MM.1S (cell line): ENCODE data around the gene RAB33A.

ENCODE experiments used
- DNase-seq: peaks from one replicate; pipeline ENCODE4 v3.0.0-alpha.2; 2015
- H2AFZ ChIP-seq: fragments of 300-600 bp; sonication (generic); 2 replicates; pipeline ENCODE4 v1.6.0; 2016; ENCODE audit warnings: antibody characterized with exemption, low read length
- H3F3A ChIP-seq: fragments of 300-600 bp; sonication (generic); 2 replicates; pipeline ENCODE4 v1.6.1; 2016; ENCODE audit warnings: mild to moderate bottlenecking, antibody characterized with exemption, low read length, moderate library complexity, mixed read lengths; ENCODE audit not compliant: insufficient read depth
- H3K27ac ChIP-seq: fragments of 300-600 bp; sonication (generic); 2 replicates; pipeline ENCODE4 v1.5.1; 2016; ENCODE audit warnings: mild to moderate bottlenecking, low read length
- H3K27me3 ChIP-seq: fragments of 300-600 bp; sonication (generic); replicated peaks from 2 replicates; pipeline ENCODE4 v1.6.0; 2016; ENCODE audit warnings: low read length; ENCODE audit not compliant: insufficient read depth
- H3K36me3 ChIP-seq: fragments of 300-600 bp; sonication (generic); replicated peaks from 2 replicates; pipeline ENCODE4 v1.6.1; 2016; ENCODE audit warnings: mild to moderate bottlenecking, low read length, mixed read lengths; ENCODE audit not compliant: insufficient read depth
- H3K4me1 ChIP-seq: fragments of 300-600 bp; sonication (generic); 2 replicates; pipeline ENCODE4 v1.6.1; 2016; ENCODE audit warnings: low read length, mixed read lengths
- H3K4me2 ChIP-seq: fragments of 300-600 bp; sonication (generic); 2 replicates; pipeline ENCODE4 v1.6.0; 2016; ENCODE audit warnings: low read depth, low read length
- H3K4me3 ChIP-seq: fragments of 300-600 bp; sonication (generic); 2 replicates; pipeline ENCODE4 v1.5.1; 2016; ENCODE audit warnings: low read length, mixed read lengths
- H3K79me2 ChIP-seq: fragments of 300-600 bp; sonication (generic); 2 replicates; pipeline ENCODE4 v1.6.1; 2016; ENCODE audit warnings: mixed run types, low read length, mixed read lengths
- H3K9ac ChIP-seq: fragments of 300-600 bp; sonication (generic); 2 replicates; pipeline ENCODE4 v1.6.1; 2016; ENCODE audit warnings: low read length, mixed read lengths
- H3K9me2 ChIP-seq: fragments of 300-600 bp; sonication (generic); replicated peaks from 2 replicates; pipeline ENCODE4 v1.6.1; 2016; ENCODE audit warnings: mild to moderate bottlenecking, low read length, mixed read lengths; ENCODE audit not compliant: insufficient read depth
- H3K9me3 ChIP-seq: fragments of 300-600 bp; sonication (generic); replicated peaks from 2 replicates; pipeline ENCODE4 v1.6.1; 2016; ENCODE audit warnings: mild to moderate bottlenecking, low read length, mixed read lengths; ENCODE audit not compliant: insufficient read depth
- H4K20me1 ChIP-seq: fragments of 300-600 bp; sonication (generic); 2 replicates; pipeline ENCODE4 v1.6.1; 2016; ENCODE audit warnings: mild to moderate bottlenecking, low read length, moderate library complexity, mixed read lengths; ENCODE audit not compliant: insufficient read depth
- EZH2 ChIP-seq: fragments of 300-600 bp; sonication (generic); optimal IDR thresholded peaks from 2 replicates; pipeline ENCODE3; 2017; ENCODE audit warnings: low read depth, mild to moderate bottlenecking, antibody characterized with exemption, low read length, mixed read lengths
- EZH2phosphoT487 ChIP-seq: fragments of 300-600 bp; sonication (generic); IDR thresholded peaks from 2 replicates; pipeline ENCODE4 v1.6.1; 2018; ENCODE audit warnings: antibody characterized with exemption, low read length
- TF ChIP-seq, protein P1 (sequence below): fragments of 300-600 bp; sonication (generic); IDR thresholded peaks from 2 replicates; pipeline ENCODE4 v1.5.1; 2016; ENCODE audit warnings: antibody characterized with exemption, low read length, mixed read lengths

The RAB33A gene

DNA sequence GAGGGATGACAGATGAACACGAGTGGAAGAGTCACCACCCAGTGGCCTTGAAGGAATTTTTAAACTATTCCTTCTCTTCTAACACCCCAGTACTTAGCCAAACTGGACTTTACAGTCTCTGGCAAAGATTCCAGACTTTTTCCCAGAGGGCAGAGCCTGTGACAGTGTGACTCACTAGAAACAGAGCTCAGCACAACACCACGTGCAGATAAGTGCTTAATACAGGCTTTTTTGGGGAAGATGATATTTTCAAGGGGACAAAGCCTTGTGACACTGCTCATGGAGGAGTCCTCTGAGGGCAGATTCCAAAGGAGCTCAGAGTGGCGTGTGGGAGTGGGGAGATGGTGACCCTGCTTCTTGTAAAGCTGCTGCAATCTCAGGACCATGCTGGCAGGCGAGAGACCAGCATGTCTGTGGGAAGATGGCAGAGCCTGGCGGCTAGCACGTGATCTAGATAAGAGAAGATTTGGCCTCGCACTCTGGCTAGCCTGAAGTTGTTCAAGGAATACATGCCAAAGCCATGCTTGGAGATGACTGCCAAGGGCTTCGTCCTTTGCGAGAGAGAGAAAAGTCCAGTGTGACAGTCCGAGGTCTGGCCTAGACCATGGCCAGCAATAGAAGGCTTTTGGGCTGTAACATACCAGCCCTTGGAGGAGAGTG lies 2.4 kb downstream of the RAB33A start:
- H3K4me3 ChIP-seq: peak overlapping the region; percentile 33; the same call in 1 of the 2 replicates
- TF ChIP-seq, protein P1, sequence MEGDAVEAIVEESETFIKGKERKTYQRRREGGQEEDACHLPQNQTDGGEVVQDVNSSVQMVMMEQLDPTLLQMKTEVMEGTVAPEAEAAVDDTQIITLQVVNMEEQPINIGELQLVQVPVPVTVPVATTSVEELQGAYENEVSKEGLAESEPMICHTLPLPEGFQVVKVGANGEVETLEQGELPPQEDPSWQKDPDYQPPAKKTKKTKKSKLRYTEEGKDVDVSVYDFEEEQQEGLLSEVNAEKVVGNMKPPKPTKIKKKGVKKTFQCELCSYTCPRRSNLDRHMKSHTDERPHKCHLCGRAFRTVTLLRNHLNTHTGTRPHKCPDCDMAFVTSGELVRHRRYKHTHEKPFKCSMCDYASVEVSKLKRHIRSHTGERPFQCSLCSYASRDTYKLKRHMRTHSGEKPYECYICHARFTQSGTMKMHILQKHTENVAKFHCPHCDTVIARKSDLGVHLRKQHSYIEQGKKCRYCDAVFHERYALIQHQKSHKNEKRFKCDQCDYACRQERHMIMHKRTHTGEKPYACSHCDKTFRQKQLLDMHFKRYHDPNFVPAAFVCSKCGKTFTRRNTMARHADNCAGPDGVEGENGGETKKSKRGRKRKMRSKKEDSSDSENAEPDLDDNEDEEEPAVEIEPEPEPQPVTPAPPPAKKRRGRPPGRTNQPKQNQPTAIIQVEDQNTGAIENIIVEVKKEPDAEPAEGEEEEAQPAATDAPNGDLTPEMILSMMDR: no peak
- no peak for TF ChIP-seq EZH2phosphoT487
- no peaks in the 10 kb centered on the region for H4K20me1 ChIP-seq
- H3K9me3 ChIP-seq: no peaks in the 10 kb centered on the region
- no peak for DNase-seq
- no peaks in the 10 kb centered on the region for H3K79me2 ChIP-seq
- no peaks in the 10 kb centered on the region for H3K9me2 ChIP-seq
- H3K27me3 ChIP-seq: no peaks in the 10 kb centered on the region
- H2AFZ ChIP-seq: peak overlapping the region; percentile 51
- no peaks in the 10 kb centered on the region for H3K36me3 ChIP-seq
- H3F3A ChIP-seq: peaks cover 28% of the 10 kb centered on the region
- H3K4me2 ChIP-seq: peak overlapping the region; percentile 65; the same call in 1 of the 2 replicates
- H3K4me1 ChIP-seq: peaks cover 49% of the 10 kb centered on the region
- peak overlapping the region; percentile 84 for H3K27ac ChIP-seq
- peak overlapping the region; percentile 57 for H3K9ac ChIP-seq

DNA sequence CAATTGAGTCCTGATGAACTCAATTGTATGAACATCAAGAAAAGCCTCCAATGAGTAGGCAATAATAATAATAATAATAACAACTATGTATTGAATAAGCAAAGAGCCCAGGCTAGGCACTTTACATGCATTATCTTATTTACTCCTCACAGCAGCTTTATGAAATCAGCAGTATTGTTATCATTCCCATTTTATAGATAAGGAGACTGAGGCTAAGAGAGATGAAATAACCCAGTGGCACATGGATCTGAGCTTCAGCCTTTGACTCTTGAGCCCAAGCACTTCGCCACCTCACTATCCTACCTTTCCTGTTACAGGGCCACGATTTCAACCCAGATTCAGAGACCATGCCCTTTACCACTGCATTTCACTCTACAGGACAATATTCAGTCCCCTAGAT lies 3.2 kb downstream of the RAB33A start:
- Histone ChIP-seq H3K27me3 (no peaks in the 10 kb centered on the region), H3F3A (peaks cover 28% of the 10 kb centered on the region), H3K9me2 (no peaks in the 10 kb centered on the region), H4K20me1 (no peaks in the 10 kb centered on the region), H3K79me2 (no peaks in the 10 kb centered on the region), H3K9me3 (no peaks in the 10 kb centered on the region), H3K4me2 (no peak overlapping the region), H2AFZ (no peak overlapping the region), H3K4me3 (no peak overlapping the region), H3K4me1 (peaks cover 49% of the 10 kb centered on the region), H3K27ac (no peak overlapping the region), H3K36me3 (no peaks in the 10 kb centered on the region), H3K9ac (no peak overlapping the region)
- no peak for DNase-seq
- TF ChIP-seq EZH2phosphoT487: no peak
- no peak for TF ChIP-seq EZH2
- TF ChIP-seq, protein P1: no peak

DNA sequence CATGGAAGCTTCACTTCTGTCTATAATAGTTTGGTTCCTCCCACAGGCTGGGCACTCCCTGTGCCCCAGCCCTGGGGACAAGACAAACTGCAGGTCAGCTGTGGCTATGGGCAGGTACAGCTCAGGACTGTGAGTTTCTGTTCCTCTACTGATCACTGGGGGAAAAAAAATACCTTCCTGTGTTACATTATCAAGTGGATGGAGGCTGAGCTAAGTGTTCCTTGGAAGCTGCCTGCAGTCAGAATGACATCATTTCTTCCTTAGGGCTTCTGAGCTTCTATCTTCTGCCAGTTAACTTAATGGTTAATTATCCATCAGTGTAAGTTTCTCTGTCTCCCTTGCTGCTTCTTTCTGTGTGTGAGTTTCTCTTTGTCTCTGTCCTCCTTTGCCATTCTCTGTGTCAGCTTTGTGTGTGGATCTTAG lies 4.6 kb downstream of the RAB33A start:
- peaks cover 49% of the 10 kb centered on the region for H3K4me1 ChIP-seq
- no peaks in the 10 kb centered on the region for H3K79me2 ChIP-seq
- peaks cover 28% of the 10 kb centered on the region for H3F3A ChIP-seq
- H3K9me2 ChIP-seq: no peaks in the 10 kb centered on the region
- TF ChIP-seq EZH2 (no peak), EZH2phosphoT487 (no peak)
- TF ChIP-seq, protein P1: no peak
- peak overlapping the region; percentile 38 for H2AFZ ChIP-seq
- peak overlapping the region; percentile 55 for H3K4me2 ChIP-seq
- H4K20me1 ChIP-seq: no peaks in the 10 kb centered on the region
- peak overlapping the region; percentile 23; the same call in 1 of the 2 replicates for H3K9ac ChIP-seq
- peak overlapping the region; percentile 59; the same call in 1 of the 2 replicates for H3K27ac ChIP-seq
- H3K4me3 ChIP-seq: 0 out of 2 replicates have a peak overlapping the region, but pooled peaks have one; percentile 5
- DNase-seq: peak; percentile 23
- H3K27me3 ChIP-seq: no peaks in the 10 kb centered on the region
- no peaks in the 10 kb centered on the region for H3K9me3 ChIP-seq
- no peaks in the 10 kb centered on the region for H3K36me3 ChIP-seq
